Effector memory CD8-positive, alpha-beta T cell (primary cell): ENCODE measurements around the gene INO80B.
A peak's percentile ranks its signal among the peaks of the same experiment; 100 is the strongest.
"Not testable (repeated sequence)": the region's sequence is repeated elsewhere in the genome, so short reads cannot be mapped to it uniquely, and the experiment has no call there.

Experiments
- ATAC-seq: fragments of 150-1000 bp; cut with Tn5 transposase; replicated peaks from 2 replicates; pipeline ENCODE4 v1.10.0; 2021; ENCODE audit warnings: mild to moderate bottlenecking, moderate library complexity
- DNase-seq, 3 experiments: peaks; one replicate each; pipeline ENCODE4 v3.0.0; 2021
- H3K27ac Mint-ChIP-seq, 2 donors: one replicate each; pipeline ENCODE4 v1.8.0; 2022; ENCODE audit warnings: mild to moderate bottlenecking in 2 of 2, mixed read lengths in 2 of 2, moderate library complexity in 2 of 2
- H3K27me3 Mint-ChIP-seq, 2 donors: one replicate each; pipeline ENCODE4 v1.8.0; 2022; ENCODE audit warnings: mixed read lengths in 2 of 2
- H3K36me3 Mint-ChIP-seq: one replicate; pipeline ENCODE4 v1.8.0; 2022; ENCODE audit warnings: mild to moderate bottlenecking, moderate library complexity, mixed read lengths; ENCODE audit not compliant: insufficient read depth
- H3K4me1 Mint-ChIP-seq, 2 donors: one replicate each; pipeline ENCODE4 v1.8.0; 2022; ENCODE audit warnings: low read depth in 2 of 2, mixed read lengths in 2 of 2
- H3K4me3 Mint-ChIP-seq, 2 donors: one replicate each; pipeline ENCODE4 v1.8.0; 2022; ENCODE audit warnings: mild to moderate bottlenecking in 2 of 2, mixed read lengths in 2 of 2, moderate library complexity in 2 of 2
- H3K9me3 Mint-ChIP-seq, 2 donors: one replicate each; pipeline ENCODE4 v1.8.0; 2022; ENCODE audit warnings: mixed read lengths in 2 of 2

Gene INO80B

DNA sequence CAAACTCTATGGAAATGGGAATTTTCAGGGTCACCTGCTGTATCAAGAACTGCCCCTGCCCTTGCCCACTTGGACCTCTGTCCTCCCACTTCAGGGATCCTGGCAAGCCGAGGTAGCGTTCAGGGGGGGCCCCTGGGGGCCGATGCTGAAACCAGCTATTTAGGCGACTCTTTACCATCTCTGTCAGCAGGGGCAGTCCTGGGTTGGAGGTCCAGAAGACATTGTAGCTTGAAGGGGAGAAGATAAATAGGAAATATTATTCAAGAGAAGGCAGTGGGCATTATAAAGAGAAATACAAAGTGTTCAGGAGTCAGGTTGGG lies 7.9 kb downstream of the INO80B start:
- Mint-ChIP-seq H3K4me3 (peak overlapping the region in 1 of 2 donors; percentile 97), H3K36me3 (peaks cover 54% of the 10 kb centered on the region), H3K27ac (peak overlapping the region; percentile 62 to 73), H3K27me3 (no peaks in the 10 kb centered on the region), H3K4me1 (peaks cover 18 to 36% of the 10 kb centered on the region in 2 donors), H3K9me3 (no peaks in the 10 kb centered on the region)
- DNase-seq: no peak
- ATAC-seq: no peak

DNA sequence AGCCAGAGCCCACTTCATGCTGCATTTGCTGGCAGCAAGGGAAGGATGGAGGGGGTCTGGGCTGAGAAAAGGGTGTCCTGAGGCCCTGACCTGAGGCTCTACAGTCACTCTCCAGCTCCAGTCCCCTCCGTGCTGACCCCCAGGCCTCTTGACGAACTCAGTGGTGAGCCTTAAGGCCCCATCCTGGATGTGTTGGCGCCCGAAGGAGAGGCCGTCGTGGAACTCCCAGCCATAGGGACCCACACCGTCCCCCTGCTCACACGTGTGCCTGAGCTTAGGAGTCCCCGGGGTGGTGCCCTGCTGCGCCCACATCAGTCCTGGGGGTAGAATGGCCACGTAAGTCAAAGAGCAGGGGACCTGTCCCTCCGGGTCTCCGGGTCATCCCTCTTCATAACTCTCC lies 9.5 kb downstream of the INO80B start:
- Mint-ChIP-seq H3K27me3 (no peaks in the 10 kb centered on the region), H3K9me3 (no peaks in the 10 kb centered on the region), H3K4me3 (peak overlapping the region; percentile 97 to 99), H3K27ac (peak overlapping the region; percentile 99), H3K36me3 (peaks cover 41% of the 10 kb centered on the region), H3K4me1 (peaks cover 13 to 26% of the 10 kb centered on the region in 2 donors)
- ATAC-seq (no peak), DNase-seq (no peak)

DNA sequence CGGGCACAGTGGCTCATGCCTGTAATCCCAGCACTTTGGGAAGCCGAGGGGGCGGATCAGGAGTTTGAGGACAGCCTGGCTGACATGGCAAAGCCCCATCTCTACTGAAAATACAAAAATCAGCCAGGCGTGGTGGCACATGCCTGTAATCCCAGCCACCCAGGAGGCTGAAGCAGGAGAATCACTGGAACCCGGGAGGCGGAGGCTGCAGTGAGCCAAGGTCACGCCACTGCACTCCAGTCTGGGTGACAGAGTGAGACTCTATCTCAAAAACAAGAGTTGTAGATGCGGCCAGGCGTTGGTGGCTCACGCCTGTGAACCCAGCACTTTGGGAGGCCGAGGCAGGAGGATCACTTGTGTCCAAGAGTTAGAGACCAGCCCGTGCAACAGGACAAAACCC lies 15.9 kb downstream of the INO80B start:
- peaks cover 18 to 19% of the 10 kb centered on the region in 2 donors for H3K4me1 Mint-ChIP-seq
- DNase-seq, H3K27me3 Mint-ChIP-seq, H3K9me3 Mint-ChIP-seq, ATAC-seq: not testable (repeated sequence)
- peak overlapping the region; percentile 36 to 65 for H3K4me3 Mint-ChIP-seq
- peak overlapping the region; percentile 62 to 84 for H3K27ac Mint-ChIP-seq
- peaks cover 40% of the 10 kb centered on the region for H3K36me3 Mint-ChIP-seq

DNA sequence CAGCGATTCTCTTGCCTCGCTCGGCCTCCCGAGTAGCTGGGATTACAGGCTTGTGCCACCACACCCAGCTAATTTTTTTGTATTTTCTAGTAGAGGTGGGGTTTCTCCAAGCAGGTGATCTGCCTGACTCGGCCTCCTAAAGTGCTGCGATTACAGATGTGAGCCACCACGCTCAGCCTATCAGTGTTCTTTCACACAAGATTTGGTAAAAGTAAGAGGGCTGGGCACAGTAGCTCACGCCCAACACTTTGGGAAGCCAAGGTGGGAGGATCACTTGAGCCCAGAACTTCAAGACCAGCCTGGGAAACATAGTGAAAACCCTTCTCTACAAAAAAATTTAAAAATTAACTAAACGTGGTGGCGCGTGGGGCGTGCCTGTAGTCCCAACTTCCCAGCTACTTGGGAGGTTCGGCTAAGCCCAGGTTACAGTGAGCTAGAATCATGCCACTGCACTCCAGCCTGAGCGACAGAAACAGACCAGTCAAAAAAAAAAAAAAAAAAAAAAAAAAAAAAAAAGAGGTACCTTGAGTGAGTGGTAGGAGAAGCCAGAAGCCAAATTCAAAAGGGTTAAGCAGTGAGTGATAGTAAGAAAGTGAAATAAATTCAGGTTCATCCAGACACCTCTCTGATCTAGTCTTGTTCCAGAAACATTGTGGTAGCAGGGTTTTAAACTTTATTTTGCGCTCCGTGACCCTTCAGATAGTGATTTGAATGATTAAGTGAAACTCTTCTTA lies 16.6 kb downstream of the INO80B start:
- H3K36me3 Mint-ChIP-seq: peaks cover 41% of the 10 kb centered on the region
- no peak for DNase-seq
- H3K27me3 Mint-ChIP-seq: no peaks in the 10 kb centered on the region
- no peak for ATAC-seq
- no peaks in the 10 kb centered on the region for H3K9me3 Mint-ChIP-seq
- H3K4me3 Mint-ChIP-seq: peak overlapping the region; percentile 88 to 97
- peaks cover 18% of the 10 kb centered on the region in 2 donors for H3K4me1 Mint-ChIP-seq
- peak overlapping the region; percentile 96 to 99 for H3K27ac Mint-ChIP-seq

DNA sequence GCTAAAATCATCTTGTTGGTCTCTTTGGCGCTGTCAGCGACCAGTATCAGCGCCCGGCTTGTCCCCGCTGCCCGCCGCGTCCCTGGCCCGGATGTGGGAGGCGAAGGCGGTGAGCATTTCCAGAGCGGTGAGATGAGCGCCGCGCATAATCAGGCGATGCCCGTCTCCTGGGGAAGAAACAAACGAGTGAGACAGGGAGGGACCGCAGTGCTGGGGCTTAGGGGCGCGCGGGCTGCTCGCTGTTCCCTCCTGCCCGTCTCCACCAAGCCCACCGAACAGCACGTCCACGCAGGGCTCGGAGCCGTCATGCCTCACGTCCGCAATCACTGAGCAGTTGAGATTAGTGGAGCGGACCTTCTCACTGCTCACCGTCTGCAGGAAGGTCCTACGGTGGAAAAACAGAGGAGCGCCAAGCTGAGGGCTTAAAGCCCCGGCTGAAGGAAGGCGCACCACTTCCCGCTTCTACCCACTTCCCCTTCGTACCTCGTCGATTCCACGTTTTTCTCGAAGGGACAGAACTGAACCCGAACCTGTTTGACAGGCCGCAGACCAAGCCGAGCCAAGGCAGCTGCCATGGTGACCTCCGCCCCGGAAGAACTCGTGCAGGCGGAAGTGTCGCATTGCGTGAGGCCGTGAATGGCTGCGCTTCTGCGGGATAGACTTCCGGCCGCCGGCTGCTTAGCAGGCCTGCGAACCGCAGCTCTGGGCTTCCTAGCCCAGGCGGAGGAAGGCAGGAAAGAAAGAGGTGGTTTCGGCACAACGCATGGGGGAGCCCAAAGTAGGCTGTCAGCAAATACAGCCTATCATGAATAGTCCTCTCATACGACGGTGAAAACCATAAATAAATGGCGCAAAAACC lies 17.4 kb downstream of the INO80B start, which contains the start of gene MRPL53:
MRPL53 (minus strand) TSS at position 595 of the 859 bp plus-strand sequence; CDS start at position 575, 20 bp downstream.
- H3K9me3 Mint-ChIP-seq: no peaks in the 10 kb centered on the region
- peak; percentile 96 to 98 (median 97) for DNase-seq
- peaks cover 41% of the 10 kb centered on the region for H3K36me3 Mint-ChIP-seq
- H3K4me3 Mint-ChIP-seq: peak within 1 kb of the TSS; percentile 88 to 97
- peak within 1 kb of the TSS; percentile 96 to 99 for H3K27ac Mint-ChIP-seq
- H3K4me1 Mint-ChIP-seq: peaks cover 18% of the 10 kb centered on the region in 2 donors
- no peaks in the 10 kb centered on the region for H3K27me3 Mint-ChIP-seq
- peak; percentile 95 for ATAC-seq

DNA sequence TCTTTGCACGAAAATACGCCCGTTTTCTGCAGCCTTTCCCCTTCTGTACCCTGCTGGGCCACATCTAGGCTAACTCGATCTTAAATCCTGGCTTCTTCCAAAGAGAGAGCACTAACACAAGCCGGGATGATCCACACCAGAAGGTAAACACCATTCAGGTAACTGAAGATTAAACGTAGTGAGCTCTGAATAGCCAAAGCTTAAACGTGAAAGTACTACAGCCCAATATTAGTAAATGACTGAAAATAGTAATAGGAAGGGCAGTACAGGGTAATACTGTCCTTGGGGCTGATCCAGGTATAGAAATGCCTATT lies 18.0 kb downstream of the INO80B start:
- Mint-ChIP-seq H3K4me1 (peaks cover 18% of the 10 kb centered on the region in 2 donors), H3K9me3 (no peaks in the 10 kb centered on the region), H3K27me3 (no peaks in the 10 kb centered on the region), H3K36me3 (peaks cover 41% of the 10 kb centered on the region), H3K27ac (peak overlapping the region; percentile 96 to 99), H3K4me3 (peak overlapping the region; percentile 88 to 97)
- DNase-seq (no peak), ATAC-seq (no peak)

DNA sequence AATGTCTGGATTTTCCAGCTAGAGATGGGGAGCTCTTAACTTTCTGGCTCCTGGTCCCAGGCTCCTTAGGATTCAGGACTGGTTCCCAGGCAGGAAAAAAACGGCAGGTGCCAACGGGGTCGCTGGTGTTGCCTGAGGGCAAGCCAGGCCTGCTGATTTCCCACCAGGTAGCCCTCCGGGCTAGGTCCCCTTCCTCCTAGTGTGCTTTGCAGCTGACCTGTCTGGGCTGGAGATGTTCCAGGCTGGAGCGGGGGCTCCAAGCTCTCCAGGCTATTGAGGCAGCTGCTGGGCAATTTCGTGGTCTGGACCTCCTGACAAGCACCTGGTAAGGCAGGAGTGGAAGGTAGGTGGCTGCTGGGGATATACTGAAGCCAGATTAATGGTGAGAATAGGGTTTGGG lies 19.6 kb downstream of the INO80B start:
- DNase-seq (no peak), ATAC-seq (no peak)
- Mint-ChIP-seq H3K27me3 (no peaks in the 10 kb centered on the region), H3K4me1 (peaks cover 21% of the 10 kb centered on the region in 2 donors), H3K9me3 (no peaks in the 10 kb centered on the region), H3K36me3 (peaks cover 46% of the 10 kb centered on the region), H3K4me3 (no peak overlapping the region), H3K27ac (peak overlapping the region; percentile 96 to 99)

DNA sequence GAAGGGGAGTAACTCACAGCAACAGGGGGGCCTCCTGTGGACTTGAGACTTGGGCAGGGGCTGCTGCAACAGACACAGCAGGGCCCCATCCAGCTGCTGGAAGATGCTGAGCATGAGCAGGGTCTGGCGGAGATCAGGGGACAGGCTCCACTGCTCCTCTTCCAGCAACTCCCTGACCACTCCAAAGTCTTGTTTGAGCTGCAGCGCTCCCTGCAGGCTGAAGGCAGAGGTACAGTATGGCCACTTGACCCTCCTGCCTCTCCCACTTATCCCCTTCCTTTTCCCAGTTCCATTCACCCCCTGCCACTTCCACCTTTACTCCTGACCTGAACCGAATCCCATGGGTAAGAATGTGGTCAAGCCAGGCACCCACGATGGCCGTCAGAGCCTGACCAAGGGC lies 20.0 kb downstream of the INO80B start:
- Mint-ChIP-seq H3K27me3 (no peaks in the 10 kb centered on the region), H3K4me1 (peaks cover 20 to 21% of the 10 kb centered on the region in 2 donors), H3K36me3 (peaks cover 46% of the 10 kb centered on the region), H3K4me3 (no peak overlapping the region), H3K27ac (peak overlapping the region in 1 of 2 donors; percentile 99), H3K9me3 (no peaks in the 10 kb centered on the region)
- ATAC-seq (no peak), DNase-seq (no peak)

DNA sequence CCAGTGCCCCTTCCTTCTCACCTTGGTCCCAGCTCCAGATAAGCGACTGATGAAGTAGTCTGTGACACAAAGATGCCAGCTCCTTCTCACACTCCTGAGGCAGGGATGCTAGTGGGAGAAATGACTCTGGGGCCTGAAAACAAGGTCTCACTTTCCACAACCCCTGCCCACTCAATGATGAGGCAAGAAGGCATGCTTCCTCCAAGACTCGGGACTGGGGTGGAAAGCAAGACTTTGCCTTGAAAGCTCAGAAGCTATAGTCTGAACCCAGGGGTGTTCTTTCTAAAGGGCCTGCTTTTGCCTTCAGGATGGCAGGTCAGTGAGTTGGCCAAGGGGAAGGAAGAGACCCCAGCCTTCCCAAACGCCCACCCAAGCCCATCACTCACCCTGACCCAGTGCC lies 26.5 kb downstream of the INO80B start:
- DNase-seq (no peak), ATAC-seq (no peak)
- Mint-ChIP-seq H3K36me3 (peaks cover 38% of the 10 kb centered on the region), H3K4me1 (peaks cover 9 to 27% of the 10 kb centered on the region in 2 donors), H3K4me3 (peak overlapping the region; percentile 91 to 97), H3K27me3 (no peaks in the 10 kb centered on the region), H3K9me3 (no peaks in the 10 kb centered on the region), H3K27ac (peak overlapping the region in 1 of 2 donors; percentile 97)

DNA sequence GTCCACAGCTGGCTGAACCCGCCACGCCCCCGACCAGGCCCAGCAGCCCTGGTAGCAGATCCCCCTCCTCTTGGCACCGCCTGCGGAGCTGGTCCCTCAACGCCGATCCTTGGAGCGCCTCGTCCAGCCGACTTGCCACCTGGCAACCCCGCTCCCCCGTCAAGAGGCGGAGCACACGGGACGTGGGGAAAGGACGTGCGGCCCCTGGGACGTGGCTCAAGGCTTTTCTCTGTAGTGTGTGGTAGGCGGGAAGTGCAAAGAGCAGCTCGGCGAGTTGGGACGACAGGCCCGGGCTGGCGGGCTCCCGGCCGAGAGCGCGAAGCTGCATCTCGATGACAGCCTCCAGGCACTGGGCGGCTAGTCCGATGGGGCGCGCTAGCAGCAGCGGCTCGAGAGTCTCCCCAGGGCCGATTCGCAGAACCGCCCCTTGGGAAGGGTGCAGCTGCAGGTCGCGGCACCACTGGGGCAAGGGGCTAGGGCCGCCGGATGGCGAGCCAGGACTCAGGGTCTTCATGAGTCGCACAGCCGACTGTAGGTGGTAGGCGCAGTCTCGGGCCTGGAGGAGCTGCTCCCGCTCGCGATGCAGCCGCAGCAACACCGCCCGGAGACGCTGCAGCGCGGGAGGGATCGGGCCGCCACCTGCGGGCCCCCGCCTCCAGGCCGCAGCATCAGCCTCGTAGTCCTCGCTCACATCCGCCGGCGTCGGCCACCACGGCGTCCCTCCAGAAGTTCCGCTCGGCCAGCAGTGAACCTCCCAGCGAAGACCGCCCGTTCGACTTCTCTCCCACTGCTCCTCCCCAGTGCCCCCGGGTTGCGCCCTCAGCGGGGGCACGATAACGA lies 27.3 kb downstream of the INO80B start:
- H3K4me1 Mint-ChIP-seq: peaks cover 9 to 27% of the 10 kb centered on the region in 2 donors

DNA sequence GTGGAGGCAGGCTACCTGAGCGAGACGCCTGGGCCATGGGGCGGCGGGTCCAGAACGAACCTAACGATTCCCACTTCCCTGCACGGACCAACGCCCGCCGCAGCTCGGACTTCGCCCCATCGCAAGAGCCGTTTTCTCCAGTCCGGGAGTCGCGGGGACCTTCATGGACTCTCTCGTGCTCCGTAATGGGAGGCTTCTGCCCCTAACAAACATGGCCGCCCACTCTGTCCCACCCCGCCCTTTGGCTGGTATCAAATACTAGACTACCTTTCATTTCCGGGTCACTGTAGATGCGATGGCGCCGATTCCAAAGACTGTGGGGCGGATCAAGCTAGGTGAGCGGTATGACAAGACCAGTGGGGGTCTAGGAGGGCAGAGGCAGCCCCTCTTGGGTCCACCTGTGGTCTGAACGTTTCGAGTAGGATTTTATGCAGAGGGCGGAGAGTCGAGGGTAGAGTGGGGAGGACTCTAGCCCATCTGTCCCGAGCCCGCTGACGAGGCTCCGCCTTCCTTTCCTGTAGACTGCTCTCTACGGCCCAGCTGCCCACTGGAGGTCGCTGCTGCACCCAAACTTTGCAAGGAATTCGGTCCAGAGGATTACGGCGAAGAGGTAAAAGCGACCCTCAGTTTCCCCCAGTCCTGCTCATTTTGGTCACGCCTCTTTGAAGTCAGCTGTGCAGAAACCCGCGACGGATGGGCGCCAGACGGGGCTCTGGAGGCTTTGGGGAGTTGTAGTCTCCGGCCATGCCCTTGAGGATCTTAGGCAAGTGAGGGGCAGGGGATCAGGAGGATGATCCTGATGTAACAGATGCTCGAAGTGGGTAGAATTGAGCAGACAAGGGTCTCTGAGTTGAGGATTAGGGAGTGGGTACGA lies 28.2 kb downstream of the INO80B start, which contains the start of the genes CCDC142 and TTC31:
CCDC142 (minus strand) TSS at position 198 of the 874 bp plus-strand sequence; CDS start at position 37, 161 bp downstream.
TTC31 (plus strand) TSS at position 281 of the 874 bp plus-strand sequence; CDS start at position 296, 15 bp downstream.
- Mint-ChIP-seq H3K9me3 (no peaks in the 10 kb centered on the region), H3K27me3 (no peaks in the 10 kb centered on the region), H3K4me1 (peaks cover 9 to 27% of the 10 kb centered on the region in 2 donors), H3K36me3 (peaks cover 38% of the 10 kb centered on the region), H3K27ac (peak within 1 kb of the TSS; percentile 96 to 97), H3K4me3 (peak within 1 kb of the TSS; percentile 91 to 97)
- peak; percentile 93 for ATAC-seq
- peak; percentile 89 to 93 (median 93) for DNase-seq

More for the DNA sequence above, 27.3 kb downstream of the INO80B start:
- Mint-ChIP-seq H3K9me3 (no peaks in the 10 kb centered on the region), H3K4me3 (peak overlapping the region; percentile 91 to 97), H3K36me3 (peaks cover 38% of the 10 kb centered on the region), H3K27me3 (no peaks in the 10 kb centered on the region), H3K27ac (peak overlapping the region; percentile 96 to 97)
- ATAC-seq: peak; percentile 45
- DNase-seq: peak in 2 of 3 experiments; percentile 41 to 53

DNA sequence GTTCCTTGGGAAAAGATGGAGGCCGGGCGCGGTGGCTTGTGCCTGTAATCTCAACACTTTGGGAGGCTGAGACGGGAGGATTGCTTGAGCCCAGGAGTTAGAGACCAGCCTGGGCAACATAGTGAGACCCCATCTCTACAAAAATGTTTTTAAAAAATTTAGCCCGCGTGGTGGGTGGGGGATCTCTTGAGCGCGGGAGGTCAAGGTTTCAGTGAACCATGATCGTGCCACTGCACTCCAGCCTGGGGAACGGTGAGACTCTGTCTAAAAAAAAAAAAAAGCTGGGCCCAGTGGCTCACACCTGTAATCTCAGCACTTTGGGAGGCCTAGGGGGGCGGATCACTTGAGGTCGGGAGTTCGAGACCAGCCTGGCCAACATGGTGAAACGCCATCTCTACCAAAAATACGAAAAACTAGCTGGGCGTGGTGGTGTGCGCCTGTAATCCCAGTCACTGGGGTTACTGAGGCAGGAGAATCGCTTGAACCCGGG lies 28.8 kb downstream of the INO80B start:
- Mint-ChIP-seq H3K4me1 (peaks cover 9 to 27% of the 10 kb centered on the region in 2 donors), H3K36me3 (peaks cover 42% of the 10 kb centered on the region), H3K4me3 (peak overlapping the region; percentile 91 to 97), H3K27ac (peak overlapping the region; percentile 96 to 97)
- not testable (repeated sequence) for H3K27me3 Mint-ChIP-seq, H3K9me3 Mint-ChIP-seq, DNase-seq, ATAC-seq
